Epithelial cell of prostate (primary cell): ENCODE results near the gene IFT81.

Experiments used
- DNase-seq: peaks from one replicate; pipeline ENCODE4 v3.0.0-alpha.2; 2011; ENCODE audit warnings: low read depth, low spot score
- H3K27ac ChIP-seq: fragments of 450-650 bp; 2 replicates; pipeline ENCODE4 v1.5.1; 2017; ENCODE audit warnings: mild to moderate bottlenecking

The IFT81 gene

DNA sequence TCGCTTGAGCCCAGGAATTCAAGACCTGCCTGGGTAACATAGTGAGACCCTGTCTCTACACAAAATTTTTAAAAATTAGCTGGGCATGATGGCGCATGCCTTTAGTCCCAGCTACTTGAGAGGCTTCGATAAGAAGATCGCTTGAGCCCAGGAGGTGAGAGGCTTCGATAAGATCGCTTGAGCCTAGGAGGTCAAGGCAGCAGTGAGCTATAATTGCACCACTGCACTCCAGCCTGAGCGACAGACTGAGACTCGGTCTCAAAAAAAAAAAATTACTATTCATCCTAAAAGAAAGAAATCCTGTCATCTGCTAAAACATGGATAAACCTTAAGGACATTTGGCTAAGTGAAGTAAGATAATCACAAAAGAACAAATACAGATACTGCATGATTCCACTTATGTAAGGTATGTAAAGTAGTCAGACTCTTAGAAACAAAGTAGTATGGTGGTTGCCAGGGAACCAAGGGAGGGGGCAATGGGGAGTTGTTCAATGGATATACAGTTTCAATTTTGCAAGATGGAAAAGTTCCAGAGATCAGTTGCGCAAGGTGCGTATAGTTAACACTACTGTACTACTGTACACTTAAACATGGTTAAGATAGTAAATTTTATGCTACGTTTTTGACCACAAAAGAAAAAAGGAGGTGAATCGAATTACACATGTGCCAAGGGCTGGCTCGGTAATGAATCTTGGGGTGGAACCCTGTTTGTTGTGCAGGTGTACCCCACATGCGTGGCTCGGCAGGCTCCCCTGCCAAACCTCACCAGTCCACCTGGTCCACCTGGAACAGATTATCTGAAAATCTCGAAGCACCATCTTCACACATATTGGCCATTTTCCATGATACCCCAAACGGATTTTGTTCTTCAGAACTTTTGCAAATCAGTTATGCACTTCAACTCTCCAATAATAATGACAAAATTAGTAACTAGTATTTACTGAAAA is 138.6 kb downstream of the IFT81 start:
- H3K27ac ChIP-seq = no peak overlapping the region
- DNase-seq = no peak

DNA sequence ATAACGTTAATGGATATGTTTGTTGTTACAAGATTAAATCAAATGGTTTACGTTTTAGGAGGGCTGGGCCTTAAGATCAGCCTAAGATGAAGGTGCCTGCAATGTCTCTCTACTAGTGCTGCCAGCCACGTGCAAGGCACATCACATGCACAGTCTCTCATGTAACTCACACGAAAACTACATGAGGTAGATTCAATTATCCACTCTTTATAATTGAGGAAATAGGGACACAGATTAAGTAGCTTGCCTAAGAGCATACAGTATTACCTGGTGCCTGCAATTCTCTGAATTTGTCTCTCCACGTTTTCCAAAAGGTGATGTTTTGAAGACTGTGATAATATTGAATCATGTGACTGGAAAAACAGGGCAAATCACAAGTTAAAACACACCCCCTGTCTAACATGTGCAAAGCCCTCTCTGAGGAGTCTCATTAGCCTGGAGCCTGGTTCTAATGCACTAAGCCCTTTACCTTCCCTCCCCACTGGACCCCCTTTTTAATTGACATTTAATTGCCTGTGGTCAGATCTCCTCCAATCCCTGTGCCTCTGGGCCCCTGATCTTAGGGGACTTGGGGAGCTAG is 142.3 kb downstream of the IFT81 start:
- no peak overlapping the region for H3K27ac ChIP-seq
- DNase-seq = no peak

DNA sequence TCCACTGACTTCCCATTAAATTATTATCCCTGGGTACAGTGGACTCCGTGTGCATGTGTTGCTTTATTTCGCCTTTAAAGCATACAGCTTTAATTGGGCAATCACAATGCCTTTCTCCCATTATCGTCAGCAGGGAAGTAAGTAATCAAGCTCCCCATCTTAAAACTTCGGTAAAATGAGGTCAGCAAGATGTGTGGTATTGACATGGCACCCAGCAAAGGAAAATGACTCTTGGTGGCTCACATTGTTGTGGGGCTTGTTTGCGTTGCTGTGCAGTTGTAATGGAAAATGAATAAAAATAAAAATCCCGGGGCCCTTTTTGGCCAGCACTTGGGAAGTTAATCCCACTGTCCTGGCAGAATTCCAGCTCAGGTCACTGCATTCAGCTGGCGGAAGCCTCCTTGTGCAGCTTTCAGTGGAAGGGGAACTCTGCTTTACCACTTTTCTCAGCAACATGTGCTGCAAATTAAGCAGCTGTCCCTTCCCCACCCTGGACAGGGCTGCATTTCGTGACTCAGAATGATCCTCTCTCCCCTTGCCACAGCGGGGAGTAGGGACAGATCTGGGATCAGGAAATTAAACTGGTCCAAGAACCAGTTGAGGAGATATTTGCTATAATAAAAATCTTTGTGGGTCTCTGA is 142.9 kb downstream of the IFT81 start:
- no peak for DNase-seq
- no peak overlapping the region for H3K27ac ChIP-seq
